Endothelial cell (in vitro differentiated cells): ENCODE data around the gene ATF6B. TPM values are rescaled to one million over a fixed set of nuclear protein-coding genes. Genes with fewer than 3 reads are reported as not detected.

Experiments
- DNase-seq: peaks from one replicate; pipeline ENCODE4 v3.0.0; 2021; ENCODE audit warnings: low spot score
- H3K27ac Mint-ChIP-seq: one replicate; pipeline ENCODE4 v1.8.0; 2021; ENCODE audit warnings: mixed read lengths, inconsistent platforms; ENCODE audit not compliant: unreplicated experiment
- H3K27me3 Mint-ChIP-seq: one replicate; pipeline ENCODE4 v1.8.0; 2021; ENCODE audit warnings: mild to moderate bottlenecking, moderate library complexity, mixed read lengths, inconsistent platforms; ENCODE audit not compliant: unreplicated experiment
- H3K36me3 Mint-ChIP-seq: one replicate; pipeline ENCODE4 v1.8.0; 2021; ENCODE audit warnings: mild to moderate bottlenecking, low read depth, mixed read lengths, inconsistent platforms; ENCODE audit not compliant: unreplicated experiment
- H3K4me1 Mint-ChIP-seq: one replicate; pipeline ENCODE4 v1.8.0; 2021; ENCODE audit warnings: mild to moderate bottlenecking, mixed read lengths, inconsistent platforms; ENCODE audit not compliant: unreplicated experiment
- H3K4me3 Mint-ChIP-seq: one replicate; pipeline ENCODE4 v1.8.0; 2021; ENCODE audit warnings: mild to moderate bottlenecking, mixed read lengths, inconsistent platforms; ENCODE audit not compliant: unreplicated experiment
- H3K9me3 Mint-ChIP-seq: one replicate; pipeline ENCODE4 v1.8.0; 2021; ENCODE audit warnings: mixed read lengths, inconsistent platforms; ENCODE audit not compliant: unreplicated experiment
- CTCF ChIP-seq: fragments of 200-600 bp; sonication (generic); IDR thresholded peaks from one replicate; pipeline ENCODE4 v1.5.0; 2021; ENCODE audit warnings: antibody characterized with exemption; ENCODE audit not compliant: unreplicated experiment
- total RNA-seq: library from RNA; stranded (reverse); fragmentation: NEBNext Ultra II Directional; extraction: Animal tissue kit (Norgen Biotek cat#: 25700); gene quantifications from one replicate; pipeline ENCODE4 v1.2.1, GENCODE V29; 2021; ENCODE audit not compliant: unreplicated experiment

ATF6B gene
- total RNA-seq, 1 donor from 2014 or later: 72.9 TPM

GRCh38 chr6:32096087-32096393 is 32.0 kb downstream of the ATF6B start:
- Mint-ChIP-seq H3K27me3 (peaks cover 3% of the 10 kb centered on the region), H3K27ac (no peak overlapping the region), H3K9me3 (no peaks in the 10 kb centered on the region)

GRCh38 chr6:32095338-32096086 is 32.5 kb downstream of the ATF6B start:
- Mint-ChIP-seq H3K4me1 (no peaks in the 10 kb centered on the region), H3K36me3 (no peaks in the 10 kb centered on the region), H3K4me3 (peak overlapping the region; percentile 14), H3K27me3 (peaks cover 3% of the 10 kb centered on the region), H3K27ac (no peak overlapping the region), H3K9me3 (no peaks in the 10 kb centered on the region)
- TF ChIP-seq CTCF: no peak
- no peak for DNase-seq

More at GRCh38 chr6:32096087-32096393, 32.0 kb downstream of the ATF6B start:
- Mint-ChIP-seq H3K4me1 (no peaks in the 10 kb centered on the region), H3K4me3 (no peak overlapping the region), H3K36me3 (no peaks in the 10 kb centered on the region)
- no peak for TF ChIP-seq CTCF
- no peak for DNase-seq

- TF ChIP-seq CTCF: no peak
- no peak overlapping the region for H3K4me3 Mint-ChIP-seq
- H3K4me1 Mint-ChIP-seq: no peaks in the 10 kb centered on the region
- H3K27ac Mint-ChIP-seq: no peak overlapping the region
- no peak for DNase-seq
- no peaks in the 10 kb centered on the region for H3K27me3 Mint-ChIP-seq
- H3K9me3 Mint-ChIP-seq: no peaks in the 10 kb centered on the region
- H3K36me3 Mint-ChIP-seq: no peaks in the 10 kb centered on the region
These were observed 35.1 kb downstream of the ATF6B start for GRCh38 chr6:32092760-32093497.

GRCh38 chr6:32089082-32089828 is 38.8 kb downstream of the ATF6B start:
- Mint-ChIP-seq H3K4me3 (no peak overlapping the region), H3K27ac (no peak overlapping the region), H3K27me3 (peaks cover 5% of the 10 kb centered on the region), H3K4me1 (no peaks in the 10 kb centered on the region), H3K36me3 (no peaks in the 10 kb centered on the region), H3K9me3 (no peaks in the 10 kb centered on the region)
- no peak for DNase-seq
- TF ChIP-seq CTCF: no peak
